ENCODE data around the gene SLCO4A1. TPM values are rescaled to one million over a fixed set of nuclear protein-coding genes. Genes with fewer than 3 reads are reported as not detected.

Gene SLCO4A1
- total RNA-seq, 4 donors from 2014 or later, result 77.9 to 107 (median 81.5) TPM

DNA sequence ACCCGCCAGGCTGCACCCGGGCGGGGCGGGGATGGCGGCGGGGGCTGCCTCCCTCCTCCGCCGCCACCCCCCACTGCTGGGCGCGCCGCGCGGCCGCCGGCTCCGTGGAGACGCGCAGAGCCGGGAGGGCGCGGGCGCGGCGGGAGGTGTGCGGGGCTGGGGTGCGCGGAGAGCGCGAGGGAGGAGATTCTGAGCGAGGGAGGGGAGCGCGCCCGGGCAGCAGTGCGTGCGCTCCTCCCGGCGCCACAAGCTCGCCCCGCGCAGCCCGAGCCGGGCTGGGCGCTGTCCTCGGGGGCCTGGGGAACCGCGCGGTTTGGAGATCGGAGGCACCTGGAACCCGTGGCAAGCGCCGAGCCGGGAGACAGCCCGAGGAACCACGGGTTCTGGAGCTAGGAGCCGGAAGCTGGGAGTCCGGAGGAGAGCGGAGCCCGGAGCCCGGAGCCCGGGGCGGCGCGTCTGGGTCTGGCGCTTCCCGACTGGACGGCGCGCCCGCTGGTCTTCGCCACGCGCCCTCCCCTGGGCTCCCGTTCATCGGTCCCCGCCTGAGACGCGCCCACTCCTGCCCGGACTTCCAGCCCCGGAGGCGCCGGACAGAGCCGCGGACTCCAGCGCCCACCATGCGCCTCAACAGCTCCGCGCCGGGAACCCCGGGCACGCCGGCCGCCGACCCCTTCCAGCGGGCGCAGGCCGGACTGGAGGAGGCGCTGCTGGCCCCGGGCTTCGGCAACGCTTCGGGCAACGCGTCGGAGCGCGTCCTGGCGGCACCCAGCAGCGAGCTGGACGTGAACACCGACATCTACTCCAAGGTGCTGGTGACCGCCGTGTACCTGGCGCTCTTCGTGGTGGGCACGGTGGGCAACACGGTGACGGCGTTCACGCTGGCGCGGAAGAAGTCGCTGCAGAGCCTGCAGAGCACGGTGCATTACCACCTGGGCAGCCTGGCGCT is 66.6 kb downstream of the SLCO4A1 start, which contains the start of gene NTSR1:
TSS of gene NTSR1 (plus strand) at position 246 of the 946 bp plus-strand sequence. CDS start at position 618, 372 bp downstream.
- H3K4me3 ChIP-seq (ENCODE audit: low read depth, poor library complexity, severe bottlenecking), result no peak within 1 kb of the TSS
- WGBS, 2 donors, result 2 to 12% methylated on average over 26 to 31 of the region's 124 CpGs
- DNase-seq (ENCODE audit: low spot score in 2 of 2), result no peak
- TF ChIP-seq, protein P1, sequence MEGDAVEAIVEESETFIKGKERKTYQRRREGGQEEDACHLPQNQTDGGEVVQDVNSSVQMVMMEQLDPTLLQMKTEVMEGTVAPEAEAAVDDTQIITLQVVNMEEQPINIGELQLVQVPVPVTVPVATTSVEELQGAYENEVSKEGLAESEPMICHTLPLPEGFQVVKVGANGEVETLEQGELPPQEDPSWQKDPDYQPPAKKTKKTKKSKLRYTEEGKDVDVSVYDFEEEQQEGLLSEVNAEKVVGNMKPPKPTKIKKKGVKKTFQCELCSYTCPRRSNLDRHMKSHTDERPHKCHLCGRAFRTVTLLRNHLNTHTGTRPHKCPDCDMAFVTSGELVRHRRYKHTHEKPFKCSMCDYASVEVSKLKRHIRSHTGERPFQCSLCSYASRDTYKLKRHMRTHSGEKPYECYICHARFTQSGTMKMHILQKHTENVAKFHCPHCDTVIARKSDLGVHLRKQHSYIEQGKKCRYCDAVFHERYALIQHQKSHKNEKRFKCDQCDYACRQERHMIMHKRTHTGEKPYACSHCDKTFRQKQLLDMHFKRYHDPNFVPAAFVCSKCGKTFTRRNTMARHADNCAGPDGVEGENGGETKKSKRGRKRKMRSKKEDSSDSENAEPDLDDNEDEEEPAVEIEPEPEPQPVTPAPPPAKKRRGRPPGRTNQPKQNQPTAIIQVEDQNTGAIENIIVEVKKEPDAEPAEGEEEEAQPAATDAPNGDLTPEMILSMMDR (IDR thresholded peaks at IDR 0.05), result no peak
- no peak for TF ChIP-seq POLR2A (IDR thresholded peaks at IDR 0.05)
- intact Hi-C loops (cut with DNase I; ENCODE audit: low total_unique reads), result no loop called here

DNA sequence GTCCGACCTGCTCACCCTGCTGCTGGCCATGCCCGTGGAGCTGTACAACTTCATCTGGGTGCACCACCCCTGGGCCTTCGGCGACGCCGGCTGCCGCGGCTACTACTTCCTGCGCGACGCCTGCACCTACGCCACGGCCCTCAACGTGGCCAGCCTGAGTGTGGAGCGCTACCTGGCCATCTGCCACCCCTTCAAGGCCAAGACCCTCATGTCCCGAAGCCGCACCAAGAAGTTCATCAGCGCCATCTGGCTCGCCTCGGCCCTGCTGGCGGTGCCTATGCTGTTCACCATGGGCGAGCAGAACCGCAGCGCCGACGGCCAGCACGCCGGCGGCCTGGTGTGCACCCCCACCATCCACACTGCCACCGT is 67.2 kb downstream of the SLCO4A1 start:
- DNase-seq (ENCODE audit: low spot score in 2 of 2), result no peak
- intact Hi-C loops (cut with DNase I; ENCODE audit: low total_unique reads), result no loop called here
- H3K4me3 ChIP-seq (ENCODE audit: low read depth, poor library complexity, severe bottlenecking), result no peak overlapping the region
- TF ChIP-seq, protein P1 (IDR thresholded peaks at IDR 0.05), result no peak
- no peak for TF ChIP-seq POLR2A (IDR thresholded peaks at IDR 0.05)
- 83 to 86% methylated on average over 15 to 30 of the region's 30 CpGs for WGBS, 2 donors

DNA sequence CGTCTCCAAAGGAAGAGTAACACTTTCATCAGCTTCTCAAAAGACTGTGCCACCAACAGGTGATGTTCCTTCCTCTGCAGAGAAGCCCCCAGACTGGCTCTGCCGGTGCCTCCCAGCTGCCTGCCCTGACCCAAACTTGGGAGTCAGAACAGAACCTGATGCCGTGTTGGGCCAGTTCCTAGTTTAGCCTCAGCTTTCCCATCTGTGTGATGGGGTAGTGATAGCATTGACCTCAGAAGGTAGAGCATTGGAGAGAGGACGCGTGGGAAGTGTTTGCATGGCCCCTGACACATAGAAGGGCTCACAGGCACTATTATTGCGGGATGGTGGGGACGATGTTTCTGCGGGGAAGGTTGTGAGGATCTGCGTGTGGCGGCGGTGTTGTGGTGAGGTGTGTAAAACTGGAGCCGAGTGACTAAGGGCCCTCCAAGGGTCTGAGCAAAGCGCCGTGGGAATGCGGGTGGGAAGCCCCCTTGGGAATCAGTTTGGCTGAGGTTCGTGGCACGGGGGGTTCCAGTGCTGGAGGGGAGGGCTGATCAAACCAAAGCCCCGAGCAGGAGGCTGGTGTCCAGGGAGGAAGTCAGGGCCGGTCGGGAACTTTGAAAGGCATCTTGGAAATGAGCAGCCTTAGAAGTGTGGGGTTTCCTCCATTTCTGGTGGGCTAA is 68.0 kb downstream of the SLCO4A1 start:
- TF ChIP-seq POLR2A (IDR thresholded peaks at IDR 0.05), result no peak
- TF ChIP-seq, protein P1 (IDR thresholded peaks at IDR 0.05), result no peak
- WGBS, 2 donors, result 70 to 75% methylated on average over 20 of the region's 20 CpGs
- intact Hi-C loops (cut with DNase I; ENCODE audit: low total_unique reads), result no loop called here
- no peak overlapping the region for H3K4me3 ChIP-seq (ENCODE audit: low read depth, poor library complexity, severe bottlenecking)
- no peak for DNase-seq (ENCODE audit: low spot score in 2 of 2)

DNA sequence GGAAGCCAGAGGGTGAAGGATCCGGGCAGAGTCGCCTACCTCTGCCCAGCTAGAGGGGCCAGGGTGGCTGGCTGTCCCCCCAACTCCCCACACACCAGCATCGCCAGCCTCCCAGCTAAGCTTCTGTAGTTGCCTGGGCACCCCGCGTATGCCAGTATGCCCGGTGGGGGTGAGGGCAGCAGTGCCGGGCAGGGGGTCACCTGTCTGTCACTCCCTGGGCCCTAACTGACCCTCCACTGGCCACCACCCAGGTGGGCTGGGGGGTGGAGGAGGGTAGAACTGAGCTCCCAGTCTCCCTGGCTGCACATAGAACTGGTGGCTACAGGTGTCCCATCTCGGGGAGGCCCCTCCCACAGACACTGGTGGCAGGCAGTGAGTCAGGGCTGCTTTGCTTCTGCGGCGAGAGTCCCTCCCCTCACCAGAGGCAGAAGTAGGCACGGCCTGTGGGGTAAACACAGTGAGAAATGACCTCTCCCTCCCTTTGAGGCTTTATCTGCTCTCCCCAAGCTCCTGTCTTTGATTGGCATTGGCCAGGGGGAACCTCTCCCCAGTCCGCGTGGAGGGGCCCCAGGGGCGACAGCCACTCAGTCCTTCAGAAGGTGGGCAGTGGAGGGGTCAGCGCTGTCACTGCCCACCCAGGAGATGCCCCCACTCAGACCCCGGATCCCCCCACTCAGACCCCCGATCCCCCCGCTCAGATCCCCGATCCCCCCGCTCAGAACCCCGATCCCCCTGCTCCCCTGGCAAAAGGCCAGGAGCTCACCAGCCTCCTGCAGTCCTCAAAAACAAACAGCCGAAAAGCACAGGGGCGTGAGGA is 68.8 kb downstream of the SLCO4A1 start:
- intact Hi-C loops (cut with DNase I; ENCODE audit: low total_unique reads), result no loop called here
- TF ChIP-seq, protein P1 (IDR thresholded peaks at IDR 0.05), result no peak
- no peak for TF ChIP-seq POLR2A (IDR thresholded peaks at IDR 0.05)
- no peak overlapping the region for H3K4me3 ChIP-seq (ENCODE audit: low read depth, poor library complexity, severe bottlenecking)
- DNase-seq (ENCODE audit: low spot score in 2 of 2), result no peak
- WGBS, 2 donors, result 47 to 55% methylated on average over 12 to 14 of the region's 23 CpGs

DNA sequence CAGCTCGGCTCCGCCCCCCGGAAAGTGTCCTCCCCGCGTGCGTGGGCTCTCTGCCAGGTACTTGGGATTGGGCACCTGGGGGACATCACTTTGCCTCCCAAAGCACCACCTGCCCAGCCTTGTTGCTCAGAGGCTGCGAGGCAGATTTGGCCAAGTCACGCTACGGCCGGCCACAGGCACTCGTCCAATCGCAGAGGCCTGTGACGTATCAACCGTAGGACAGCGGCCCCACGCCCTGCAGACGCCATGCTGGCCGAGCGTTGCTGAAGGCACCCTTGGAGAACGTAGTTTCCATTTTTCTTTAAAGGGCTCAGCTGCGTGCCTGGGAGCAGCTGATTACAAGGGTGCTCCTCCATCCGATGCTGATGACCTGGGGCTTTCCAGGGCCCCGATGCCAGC is 69.4 kb downstream of the SLCO4A1 start:
- intact Hi-C loops (cut with DNase I; ENCODE audit: low total_unique reads), result no loop called here
- H3K4me3 ChIP-seq (ENCODE audit: low read depth, poor library complexity, severe bottlenecking), result no peak overlapping the region
- 66 to 69% methylated on average over 17 of the region's 23 CpGs for whole genome bisulfite sequencing, 2 donors
- no peak for DNase-seq (ENCODE audit: low spot score in 2 of 2)
- TF ChIP-seq POLR2A (IDR thresholded peaks at IDR 0.05), result no peak
- TF ChIP-seq, protein P1 (IDR thresholded peaks at IDR 0.05), result no peak
